HCT116 (cell line): ENCODE results near the gene ERC1. TPM values are rescaled to one million over a fixed set of nuclear protein-coding genes. Genes with fewer than 3 reads are reported as not detected.

ENCODE experiments used
- ATAC-seq: fragments of 200-7000 bp; cut with Tn5 transposase; 2 replicates; pipeline ENCODE4 v1.9.1; 2020; ENCODE audit warnings: mild to moderate bottlenecking, moderate library complexity
- BruUV-seq: library from RNA; stranded (reverse); fragments of 400-500 nt; replicated peaks from 2 replicates; lab custom pipeline; 2021; lab: Mats Ljungman, UMichigan
- CTCF ChIA-PET: fragments of 300-600 bp; sonication (Branson Sonifier 250); formaldehyde crosslinking; loops from one replicate; lab custom pipeline; 2021; ENCODE audit warnings: antibody characterized with exemption; lab: Charles Lee
- POLR2A ChIA-PET: fragments of 300-600, 350-600 bp; sonication (Branson Sonifier 250); formaldehyde crosslinking; loops from one replicate; lab custom pipeline; 2021; ENCODE audit warnings: antibody characterized with exemption; lab: Charles Lee
- RAD21 ChIA-PET, 2 experiments: fragments of 300-600 bp; sonication (Branson Sonifier 250); formaldehyde crosslinking; loops; one replicate each; lab custom pipeline; 2023; ENCODE audit warnings: low total read pairs in 2 of 2; ENCODE audit not compliant: uncharacterized antibody in 2 of 2, unreplicated experiment in 2 of 2, low non-redundant PET in 1 of 2; lab: Charles Lee
- DNase-seq: peaks from one replicate; pipeline ENCODE4 v3.0.0-alpha.2; 2010; ENCODE audit warnings: low read depth, low spot score
- H2AFZ ChIP-seq: fragments of 200-600 bp; shearing (Covaris generic), sonication (generic); 2 replicates; pipeline ENCODE4 v1.6.1; 2017; ENCODE audit warnings: low read depth, mixed run types, mixed read lengths, antibody characterized with exemption, low read length; ENCODE audit not compliant: poor library complexity, severe bottlenecking
- H3K27ac ChIP-seq: 2 replicates; pipeline ENCODE4 v1.5.1; 2012; ENCODE audit warnings: low read depth, low read length
- H3K27me3 ChIP-seq: fragments of 200-600 bp; sonication (generic); 2 replicates; pipeline ENCODE4 v1.6.1; 2016; ENCODE audit warnings: mixed run types, low read length, mixed read lengths; ENCODE audit not compliant: insufficient read depth
- H3K36me3 ChIP-seq, 2 experiments: fragments of 200-500 bp in 1 of 2; fragments of 200-600 bp in 1 of 2; sonication (Bioruptor generic) in 1 of 2; sonication (generic) in 1 of 2; 2 replicates each; pipeline versions ENCODE4 v1.5.1 to v1.6.1; 2014 to 2016; ENCODE audit warnings: low read length in 2 of 2, inconsistent platforms in 1 of 2, mixed read lengths in 1 of 2, mixed run types in 1 of 2; ENCODE audit not compliant: insufficient read depth in 2 of 2, control insufficient read depth in 1 of 2
- H3K4me1 ChIP-seq, 2 experiments: fragments of 200-600 bp in 1 of 2; sonication (generic) in 1 of 2; 2 replicates each; pipeline versions ENCODE4 v1.5.1 to v1.6.1; 2012 to 2017; ENCODE audit warnings: low read length in 2 of 2, inconsistent platforms in 1 of 2, mild to moderate bottlenecking in 1 of 2, mixed read lengths in 1 of 2, mixed run types in 1 of 2, moderate library complexity in 1 of 2; ENCODE audit not compliant: insufficient read depth in 2 of 2, control insufficient read depth in 1 of 2
- H3K4me2 ChIP-seq: fragments of 200-600 bp; sonication (generic); 2 replicates; pipeline ENCODE4 v1.6.1; 2017; ENCODE audit warnings: mixed run types, low read length, mixed read lengths
- H3K4me3 ChIP-seq, 2 experiments: fragments of 200-600 bp in 1 of 2; sonication (generic) in 1 of 2; replicated peaks in 1 of 2; 2 replicates each; pipeline ENCODE4 v1.5.1; 2011 to 2016; ENCODE audit warnings: low read length in 2 of 2, control low read depth in 1 of 2, low read depth in 1 of 2, mild to moderate bottlenecking in 1 of 2, mixed read lengths in 1 of 2, mixed run types in 1 of 2
- H3K79me2 ChIP-seq: fragments of 200-600 bp; sonication (generic); 2 replicates; pipeline ENCODE4 v1.6.1; 2017; ENCODE audit warnings: mild to moderate bottlenecking, mixed run types, low read length, moderate library complexity, mixed read lengths; ENCODE audit not compliant: insufficient read depth
- H3K9ac ChIP-seq: fragments of 200-600 bp; sonication (generic); 2 replicates; pipeline ENCODE4 v1.6.1; 2016; ENCODE audit warnings: low read length, mixed read lengths
- H3K9me2 ChIP-seq: fragments of 200-600 bp; sonication (generic), shearing (Covaris generic); 2 replicates; pipeline ENCODE4 v1.6.1; 2017; ENCODE audit warnings: mixed run types, mild to moderate bottlenecking, moderate library complexity; ENCODE audit not compliant: insufficient read depth
- H3K9me3 ChIP-seq, 2 experiments: fragments of 200-500 bp in 1 of 2; fragments of 200-600 bp in 1 of 2; sonication (Bioruptor generic) in 1 of 2; sonication (generic) in 1 of 2; 2 replicates each; pipeline ENCODE4 v1.6.1; 2014 to 2017; ENCODE audit warnings: low read length in 2 of 2, mixed read lengths in 2 of 2, inconsistent platforms in 1 of 2, low read depth in 1 of 2, mild to moderate bottlenecking in 1 of 2, mixed run types in 1 of 2, moderate library complexity in 1 of 2; ENCODE audit not compliant: control insufficient read depth in 1 of 2, insufficient read depth in 1 of 2
- H4K20me1 ChIP-seq: fragments of 200-600 bp; sonication (generic), shearing (Covaris generic); 2 replicates; pipeline ENCODE4 v1.6.1; 2017; ENCODE audit warnings: mixed run types, mild to moderate bottlenecking, moderate library complexity; ENCODE audit not compliant: insufficient read depth
- ATF3 ChIP-seq: IDR thresholded peaks from 2 replicates; pipeline ENCODE4 v1.6.1; 2012
- CEBPB ChIP-seq: IDR thresholded peaks from 2 replicates; pipeline ENCODE4 v1.6.1; 2012; ENCODE audit warnings: low read depth
- CTCF ChIP-seq, 3 experiments: fragments of 200-600 bp in 1 of 3; sonication (generic) in 1 of 3; IDR thresholded peaks in 2 of 3; conservative IDR thresholded peaks in 1 of 3; 2 replicates each; pipeline ENCODE4 v1.5.1; 2012 to 2017; ENCODE audit warnings: low read depth in 2 of 3, low read length in 2 of 3, antibody characterized with exemption in 1 of 3, borderline replicate concordance in 1 of 3, control low read depth in 1 of 3, mild to moderate bottlenecking in 1 of 3, mixed read lengths in 1 of 3, mixed run types in 1 of 3, moderate library complexity in 1 of 3; ENCODE audit not compliant: insufficient read depth in 1 of 3
- EGR1 ChIP-seq: IDR thresholded peaks from 2 replicates; pipeline ENCODE4 v1.6.1; 2012; ENCODE audit warnings: low read depth
- ELF1 ChIP-seq: IDR thresholded peaks from 2 replicates; pipeline ENCODE4 v1.6.1; 2012; ENCODE audit warnings: low read depth, borderline replicate concordance
- EZH2phosphoT487 ChIP-seq: fragments of 200-600 bp; IDR thresholded peaks from 2 replicates; pipeline ENCODE4 v1.6.1; 2018; ENCODE audit warnings: antibody characterized with exemption, borderline replicate concordance
- MAX ChIP-seq: IDR thresholded peaks from 2 replicates; pipeline ENCODE4 v1.6.1; 2012
- RAD21 ChIP-seq: IDR thresholded peaks from 2 replicates; pipeline ENCODE4 v1.6.1; 2012; ENCODE audit warnings: low read depth, mild to moderate bottlenecking
- REST ChIP-seq: IDR thresholded peaks from 2 replicates; pipeline ENCODE4 v1.6.1; 2012; ENCODE audit warnings: low read depth
- SIN3A ChIP-seq: IDR thresholded peaks from 2 replicates; pipeline ENCODE4 v1.6.1; 2012; ENCODE audit warnings: low read depth
- SP1 ChIP-seq: IDR thresholded peaks from 2 replicates; pipeline ENCODE4 v1.6.1; 2012; ENCODE audit warnings: low read depth
- SRF ChIP-seq: IDR thresholded peaks from 2 replicates; pipeline ENCODE4 v1.6.1; 2012; ENCODE audit warnings: low read depth
- TCF7L2 ChIP-seq: IDR thresholded peaks from 2 replicates; pipeline ENCODE4 v1.7.0; 2011; ENCODE audit warnings: borderline replicate concordance, inconsistent platforms; ENCODE audit not compliant: insufficient read depth, insufficient read length; ENCODE audit errors: extremely low read depth
- YY1 ChIP-seq: IDR thresholded peaks from 2 replicates; pipeline ENCODE4 v1.6.1; 2011; ENCODE audit warnings: low read length, low read depth, moderate library complexity, mild to moderate bottlenecking; ENCODE audit not compliant: insufficient replicate concordance; ENCODE audit errors: extremely low read depth
- ZBTB33 ChIP-seq: IDR thresholded peaks from 2 replicates; pipeline ENCODE4 v1.6.1; 2011; ENCODE audit warnings: mild to moderate bottlenecking, low read length, moderate library complexity; ENCODE audit not compliant: insufficient replicate concordance; ENCODE audit errors: extremely low read depth
- ZNF274 ChIP-seq: fragments of 200-500 bp; sonication (Bioruptor generic); IDR thresholded peaks from 2 replicates; pipeline ENCODE4 v1.6.1; 2014; ENCODE audit warnings: mild to moderate bottlenecking, low read depth, low read length, inconsistent platforms
- intact Hi-C: fragments of 100-400 bp; cut with micrococcal nuclease; formaldehyde crosslinking; loops from 2 replicates; pipeline ENCODE4 v1.10.0; 2022
- total RNA-seq: library from RNA; stranded (reverse); gene quantifications from one replicate; pipeline ENCODE4 v1.2.1, GENCODE V29; 2021; ENCODE audit not compliant: unreplicated experiment

Gene ERC1
- total RNA-seq, 1 experiment from 2014 or later, result 41.9 TPM

- TF ChIP-seq YY1, result no peak
- no peak for TF ChIP-seq TCF7L2
- TF ChIP-seq REST, result no peak
- no peak for TF ChIP-seq ATF3
These were observed 383.1 kb downstream of the ERC1 start (continued) for GRCh38 chr12:1373901-1374735.

- no peak overlapping the region for H3K9ac ChIP-seq
- H3K4me3 ChIP-seq, result no peak overlapping the region
- BruUV-seq, result no TSS peak
- no peak overlapping the region for H3K4me2 ChIP-seq
- no peaks in the 10 kb centered on the region for H3K79me2 ChIP-seq
- POLR2A ChIA-PET, result no interaction called here
- no peaks in the 10 kb centered on the region for H3K27me3 ChIP-seq
- RAD21 ChIA-PET, result no interaction called here
- ATAC-seq (no peak), DNase-seq (no peak)
- intact Hi-C loops, result no loop called here
- H4K20me1 ChIP-seq, result no peaks in the 10 kb centered on the region
- H3K9me2 ChIP-seq, result no peaks in the 10 kb centered on the region
- no peaks in the 10 kb centered on the region for H3K4me1 ChIP-seq
- H3K9me3 ChIP-seq, result no peaks in the 10 kb centered on the region
- H3K36me3 ChIP-seq, result no peaks in the 10 kb centered on the region
- CTCF ChIA-PET, result no interaction called here
- no peak overlapping the region for H3K27ac ChIP-seq
- H2AFZ ChIP-seq, result no peak overlapping the region
- TF ChIP-seq SIN3A, result no peak
- no peak for TF ChIP-seq ZBTB33
- no peak for TF ChIP-seq CTCF (IDR thresholded peaks at IDR 0.05 in 2 of 3, conservative IDR thresholded peaks at IDR 0.05 in 1 of 3; ENCODE audit: borderline replicate concordance in 1 of 3, insufficient read depth in 1 of 3, low read depth in 2 of 3, low read length in 2 of 3)
- no peak for TF ChIP-seq EGR1
- no peak for TF ChIP-seq SRF
- TF ChIP-seq YY1, result no peak
- TF ChIP-seq ZNF274, result no peak
- TF ChIP-seq EZH2phosphoT487, result no peak
- TF ChIP-seq MAX, result no peak
- no peak for TF ChIP-seq SP1
- TF ChIP-seq ELF1, result no peak
- no peak for TF ChIP-seq RAD21
- no peak for TF ChIP-seq CEBPB
These were observed 384.3 kb downstream of the ERC1 start for GRCh38 chr12:1375323-1375722.
